HG03060 (cell line): ENCODE results near the gene ENTHD1.
"Not testable (repeated sequence)": the region's sequence is repeated elsewhere in the genome, so short reads cannot be mapped to it uniquely, and the experiment has no call there.

Experiments used
- ATAC-seq: cut with Tn5 transposase; IDR thresholded peaks from one replicate; pipeline ENCODE4 v1.9.1; 2021; ENCODE audit warnings: low read depth, moderate number of reproducible peaks; ENCODE audit not compliant: unreplicated experiment

ENTHD1 gene

DNA sequence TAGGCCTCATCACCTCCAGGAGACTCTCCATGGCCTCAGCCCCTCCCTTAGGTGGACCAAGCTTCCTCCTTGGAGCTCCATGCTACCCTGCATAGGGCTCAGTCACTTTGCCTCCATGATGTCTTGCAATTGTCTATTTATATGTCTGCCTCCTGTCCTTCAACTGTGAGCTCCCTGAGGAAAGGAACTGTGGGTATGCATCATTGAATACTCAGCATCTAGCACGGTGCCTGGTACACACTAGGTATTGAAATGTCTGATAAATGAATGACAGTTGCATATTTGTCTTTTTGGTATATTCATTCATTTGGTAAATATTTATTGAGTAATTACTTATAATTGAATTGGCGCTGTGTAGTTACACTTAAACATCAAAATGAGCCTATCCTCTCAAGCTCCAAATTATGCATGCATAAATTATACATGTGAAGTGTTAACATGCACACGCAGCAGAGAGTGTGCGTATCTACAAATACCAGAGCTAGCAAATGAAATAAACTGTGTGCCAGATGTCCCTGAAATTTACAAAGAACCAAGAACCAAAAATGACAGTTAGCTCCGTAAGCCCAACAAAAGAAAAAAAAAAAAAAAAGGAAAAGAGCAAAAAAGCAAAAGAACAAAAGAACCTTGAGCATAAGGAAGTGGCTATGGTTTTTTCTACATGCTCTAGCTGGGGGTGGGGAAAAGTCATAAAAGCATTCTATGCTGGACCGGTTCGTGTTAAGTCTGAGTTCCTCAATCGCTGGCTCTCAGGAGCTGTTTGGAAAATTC is 32.5 kb upstream of the ENTHD1 start:
- no peak for ATAC-seq

DNA sequence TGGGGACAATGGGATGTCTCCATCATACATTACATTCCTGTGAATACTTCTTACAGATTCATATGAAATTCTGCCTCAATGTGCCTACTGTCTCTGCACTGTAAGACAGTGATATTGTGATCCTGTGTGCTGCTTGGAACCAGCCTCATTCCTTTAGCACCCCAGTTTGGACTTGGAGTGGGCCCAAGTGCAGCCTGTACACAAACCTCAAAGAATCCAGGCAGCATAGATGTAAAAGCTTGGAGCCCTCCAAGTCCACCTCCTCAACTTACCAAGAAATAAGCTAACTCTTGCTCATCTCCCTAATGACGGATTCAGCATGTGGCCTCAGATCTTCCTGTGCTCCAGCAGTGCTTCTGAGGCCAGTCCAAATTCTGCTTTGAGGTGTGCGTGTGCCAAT is 31.7 kb upstream of the ENTHD1 start:
- ATAC-seq: no peak

DNA sequence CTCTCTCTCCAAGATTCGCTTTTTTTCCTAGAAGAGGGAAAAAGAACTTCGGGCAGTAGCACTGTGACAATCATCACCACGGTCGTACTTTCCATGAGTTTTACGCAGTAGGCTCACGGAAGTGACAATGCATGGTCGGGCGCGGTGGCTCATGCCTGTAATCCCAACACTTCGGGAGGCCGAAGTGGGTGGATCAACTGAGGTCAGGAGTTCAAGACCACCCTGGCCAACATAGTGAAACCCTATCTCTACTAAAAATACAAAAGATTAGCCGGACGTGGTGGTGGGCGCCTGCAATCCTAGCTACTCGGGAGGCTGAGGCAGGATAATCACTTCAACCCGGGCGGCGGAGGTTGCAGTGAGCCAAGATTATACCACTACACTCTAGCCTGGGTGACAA is 30.7 kb upstream of the ENTHD1 start:
- no peak for ATAC-seq

DNA sequence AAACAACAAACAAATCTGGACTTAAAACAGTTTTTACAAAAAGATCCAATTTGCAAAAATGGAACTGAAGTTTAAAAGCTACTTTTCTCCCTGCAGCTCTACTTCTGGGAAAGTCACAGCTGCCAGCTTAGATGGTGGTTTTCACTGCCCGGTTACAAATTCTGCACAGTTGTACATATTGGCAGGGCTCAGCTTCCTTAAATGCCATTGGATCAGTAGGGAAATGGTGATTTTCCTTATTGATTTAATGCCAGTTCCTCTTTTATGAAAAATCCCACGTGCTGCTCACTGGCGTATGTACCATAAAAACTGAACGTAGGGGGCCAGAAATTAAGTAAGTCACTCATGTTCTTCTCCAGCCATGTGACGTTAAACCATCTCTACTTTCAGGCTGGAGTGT is 30.1 kb upstream of the ENTHD1 start:
- ATAC-seq: no peak

DNA sequence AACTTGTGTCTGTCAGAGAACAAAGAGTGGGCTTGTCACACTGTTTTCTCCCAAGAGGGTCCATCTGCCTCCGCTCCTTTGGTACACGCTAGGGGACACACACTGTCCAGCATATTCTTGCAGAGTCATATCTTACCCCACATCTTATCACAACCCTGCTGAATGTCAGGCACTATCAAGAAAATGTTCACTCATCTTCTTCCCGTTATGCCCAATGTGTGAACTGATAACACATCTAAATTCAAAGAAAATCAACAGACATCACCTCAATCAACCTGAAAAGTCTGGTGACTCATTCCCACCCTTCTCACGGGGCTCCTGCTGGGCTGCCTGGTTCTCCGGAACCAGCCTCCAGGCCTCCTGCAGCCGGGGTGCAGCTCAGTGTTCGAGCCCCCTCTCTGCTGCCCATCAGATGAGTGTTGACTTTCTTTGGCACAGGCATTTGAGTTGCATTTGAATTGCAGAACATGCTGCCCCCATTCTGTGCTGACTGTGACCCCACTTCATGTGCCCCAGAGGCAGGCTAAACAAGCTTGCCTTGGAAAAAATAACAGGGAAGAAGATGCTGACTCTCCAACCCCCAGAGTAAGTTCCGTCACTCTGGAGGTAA is 26.7 kb upstream of the ENTHD1 start:
- no peak for ATAC-seq

DNA sequence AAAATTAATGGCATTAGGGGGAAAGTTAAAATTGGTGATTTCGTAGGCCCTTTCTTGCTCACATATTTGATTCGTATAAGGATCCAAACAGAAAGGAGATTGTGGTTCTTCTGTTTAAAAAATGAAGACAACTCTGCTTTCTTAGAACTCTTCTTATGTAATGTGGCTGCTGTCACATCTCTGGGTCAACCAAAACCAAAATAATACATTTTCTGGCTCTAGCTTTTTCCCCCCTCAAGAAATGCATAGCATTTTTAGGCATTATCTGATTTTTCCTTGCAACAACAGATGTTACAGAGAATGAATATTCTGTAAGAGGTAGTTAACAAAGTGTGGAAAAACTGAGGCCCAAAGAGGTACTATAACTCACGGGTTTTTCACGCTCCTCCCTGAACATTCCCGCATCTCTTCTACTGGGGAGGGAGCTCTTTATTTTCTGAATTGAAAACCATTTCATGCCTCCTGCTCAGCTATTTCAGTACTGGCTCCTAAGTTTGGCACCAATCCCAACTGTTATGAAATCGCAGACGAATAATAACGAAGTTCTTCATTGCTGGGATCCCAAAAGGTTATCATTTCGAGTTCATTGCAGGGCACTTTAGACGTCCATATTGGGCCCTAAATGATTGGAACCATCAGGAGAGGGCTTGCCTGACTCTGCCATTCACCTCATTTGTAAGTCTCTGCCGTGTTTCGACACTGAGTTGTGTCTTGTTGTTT is 24.4 kb upstream of the ENTHD1 start:
- ATAC-seq: no peak

DNA sequence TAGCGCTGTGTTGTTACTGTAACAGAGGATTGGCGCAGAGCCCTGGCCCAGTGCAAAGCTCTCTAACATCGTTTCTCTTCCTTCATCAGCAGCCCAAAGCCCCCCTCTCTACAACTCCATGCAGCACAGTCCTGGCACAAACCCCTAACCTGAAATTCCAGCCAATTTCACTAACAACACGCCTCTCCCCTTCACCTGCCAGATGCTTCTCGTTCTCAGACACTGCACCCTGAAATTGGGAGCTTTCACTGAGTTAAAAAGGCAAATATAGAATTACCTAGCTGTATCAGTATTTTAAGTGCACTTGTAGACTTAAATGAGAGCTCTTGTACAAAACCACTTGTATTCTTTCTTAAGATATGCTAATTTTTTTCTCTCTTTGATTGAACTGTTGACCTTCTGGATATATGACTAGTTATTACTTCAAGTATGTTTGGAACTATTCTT is 23.7 kb upstream of the ENTHD1 start:
- no peak for ATAC-seq

DNA sequence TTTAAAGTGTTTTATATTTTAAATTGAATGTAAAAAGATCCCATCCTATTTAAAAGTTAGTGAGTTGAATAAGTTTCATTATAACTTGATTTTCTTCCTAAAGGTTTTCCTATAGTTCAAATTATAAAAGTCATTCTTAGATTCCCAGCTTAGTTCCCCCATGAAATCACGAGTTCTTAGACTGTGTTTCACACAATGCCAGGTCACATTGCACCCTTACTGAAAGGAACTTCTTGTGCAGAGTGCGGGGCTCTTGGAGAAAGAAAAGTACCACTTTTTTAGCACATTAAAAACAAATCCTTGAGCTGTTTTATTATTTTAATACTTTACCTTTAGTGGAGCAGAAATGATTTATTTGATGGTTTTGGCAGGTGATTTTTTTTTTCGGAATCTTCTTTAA is 22.9 kb upstream of the ENTHD1 start:
- no peak for ATAC-seq

DNA sequence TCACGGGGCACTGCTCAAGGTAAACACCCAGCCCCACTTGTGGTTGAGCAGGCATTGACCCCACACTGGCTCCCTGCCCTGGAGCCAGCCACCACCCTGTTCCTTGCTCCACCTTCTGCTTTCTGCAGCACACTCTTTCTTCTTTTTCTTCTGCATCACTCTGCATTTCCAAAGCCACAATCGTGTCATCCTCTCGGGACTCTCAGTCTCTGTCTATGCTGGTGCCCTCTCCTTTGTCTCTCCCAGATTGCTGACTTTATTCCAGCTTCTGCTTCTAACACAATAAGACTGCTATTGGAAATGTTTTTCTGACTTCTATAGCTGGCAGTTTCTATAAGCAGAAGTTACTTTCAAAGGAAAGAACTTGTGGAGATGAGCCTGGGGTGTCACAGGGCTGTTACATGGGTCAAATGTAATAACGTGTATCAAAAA is 21.8 kb upstream of the ENTHD1 start:
- no peak for ATAC-seq

DNA sequence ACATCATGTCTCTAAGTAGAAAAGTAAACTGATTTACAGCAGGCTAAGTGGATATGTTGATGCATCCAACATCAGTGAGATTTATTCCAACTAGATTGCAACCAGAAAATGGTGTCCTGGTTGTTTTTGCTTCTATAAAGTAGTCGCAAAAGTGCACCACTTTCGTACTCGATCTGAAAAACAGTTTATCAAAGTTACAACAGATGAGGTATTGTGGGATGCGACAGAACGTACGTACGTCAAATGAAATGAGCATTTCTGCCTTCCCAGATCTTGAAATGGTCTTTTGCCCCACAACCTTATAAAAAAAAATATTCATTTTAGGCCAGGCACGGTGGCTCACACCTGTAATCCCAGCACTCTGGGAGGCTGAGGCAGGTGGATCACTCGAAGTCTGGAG is 21.0 kb upstream of the ENTHD1 start:
- no peak for ATAC-seq

DNA sequence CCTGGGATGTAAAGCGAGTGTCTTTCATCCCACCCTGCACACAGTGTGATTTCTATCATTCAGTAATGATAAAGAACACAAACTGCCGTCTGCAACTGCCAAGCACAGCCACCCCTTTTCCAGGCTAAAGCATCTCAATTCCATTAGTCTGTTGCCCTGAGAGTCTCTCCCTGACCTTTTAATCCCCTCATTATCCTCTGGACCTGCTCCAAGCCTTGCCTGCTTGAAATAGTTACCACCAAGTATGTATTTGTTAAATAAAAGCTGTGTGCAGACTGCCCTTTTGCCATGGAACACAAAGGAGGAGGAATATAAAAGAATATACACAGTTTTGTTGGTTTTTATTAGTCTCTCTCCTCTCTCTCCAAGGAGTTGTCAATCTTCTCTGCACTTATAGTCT is 20.3 kb upstream of the ENTHD1 start:
- no peak for ATAC-seq

DNA sequence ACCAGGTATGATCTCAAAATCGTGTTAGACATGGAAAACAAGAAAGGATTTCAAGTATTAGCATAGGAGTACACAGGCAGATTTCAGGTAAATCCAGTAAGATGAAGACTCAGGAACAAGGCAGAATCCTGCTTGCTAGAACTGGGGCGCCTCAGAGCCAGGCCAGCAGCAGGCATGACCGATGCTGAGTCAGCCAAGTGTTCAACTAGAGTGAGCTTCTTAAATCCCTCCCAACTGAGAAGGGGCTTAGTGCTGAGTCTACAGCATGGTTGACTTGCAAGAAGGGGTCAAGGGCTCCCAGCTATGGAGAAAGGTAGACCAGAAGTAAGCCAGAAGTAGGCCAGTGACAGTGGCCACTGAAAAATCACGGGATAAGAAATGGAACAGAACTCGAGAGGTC is 19.8 kb upstream of the ENTHD1 start:
- no peak for ATAC-seq

DNA sequence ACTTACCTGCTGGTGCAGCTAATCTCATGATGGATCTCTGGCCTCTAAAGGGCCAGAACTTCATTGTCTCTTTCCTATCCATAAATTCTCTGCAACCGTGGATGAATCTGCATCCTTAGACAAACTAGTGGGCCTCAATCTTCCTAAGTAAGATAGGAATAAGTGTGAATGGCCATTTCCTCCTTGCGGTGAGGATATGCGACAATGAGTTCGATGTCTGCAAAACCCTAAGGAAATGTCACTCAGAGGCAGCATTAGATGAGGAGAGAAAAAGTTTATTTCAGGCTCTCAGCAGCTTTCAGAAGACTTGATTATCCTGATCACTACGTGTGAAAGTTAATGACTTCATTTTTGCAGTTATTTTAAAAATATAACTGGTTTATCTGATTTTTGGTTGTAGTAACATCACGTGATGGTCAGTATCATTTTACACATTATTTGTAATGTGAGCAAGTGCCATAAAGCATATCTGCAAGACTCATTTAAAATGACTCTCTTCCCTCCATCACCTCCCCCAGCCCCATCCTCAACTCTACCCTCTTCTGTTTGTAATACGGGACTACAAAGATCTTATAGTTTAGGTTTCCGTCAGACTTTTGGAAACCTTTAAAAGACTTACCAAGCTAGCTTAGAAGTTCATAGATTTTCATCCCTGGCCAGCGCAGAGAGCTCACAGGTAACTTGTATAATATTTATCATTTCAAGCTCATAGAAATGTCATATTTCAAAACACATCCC is 17.5 kb upstream of the ENTHD1 start:
- no peak for ATAC-seq

DNA sequence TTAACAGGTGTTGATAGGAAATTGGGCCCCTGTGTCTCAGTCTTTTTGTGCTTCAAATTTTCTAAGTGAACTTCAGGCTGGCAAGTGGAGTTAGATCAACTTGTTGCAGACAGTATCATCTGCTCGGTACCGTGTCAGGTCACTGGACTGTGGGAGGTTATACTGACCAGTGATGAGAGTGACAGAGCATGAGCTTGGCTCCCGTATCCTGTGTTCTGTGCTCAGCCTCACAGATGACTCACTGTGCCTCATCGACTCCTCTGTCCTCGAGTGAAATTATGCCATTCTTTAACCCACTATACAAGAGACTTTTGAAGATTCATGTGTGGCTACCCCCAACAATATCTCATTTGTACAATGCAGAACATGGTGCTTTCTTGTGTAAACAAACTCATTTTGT is 15.2 kb upstream of the ENTHD1 start:
- no peak for ATAC-seq

DNA sequence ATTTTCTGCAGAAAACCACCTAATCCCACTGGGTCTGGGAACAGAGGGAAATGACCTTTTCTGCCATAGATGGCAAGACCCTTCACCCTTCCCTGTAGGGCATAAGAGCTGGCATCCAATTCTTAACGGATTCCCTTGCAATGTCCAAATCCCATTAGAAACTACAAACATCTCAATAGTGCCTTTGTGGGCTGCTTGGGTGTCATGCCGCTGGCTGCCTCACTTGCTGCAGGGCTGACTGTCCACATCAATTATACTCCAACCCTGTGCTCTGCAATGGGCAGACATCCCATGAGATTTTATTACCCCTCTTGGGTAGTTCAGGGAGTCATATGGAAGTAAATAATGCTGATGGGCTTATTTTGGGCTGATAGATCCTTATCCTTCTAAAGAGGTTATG is 14.6 kb upstream of the ENTHD1 start:
- no peak for ATAC-seq

DNA sequence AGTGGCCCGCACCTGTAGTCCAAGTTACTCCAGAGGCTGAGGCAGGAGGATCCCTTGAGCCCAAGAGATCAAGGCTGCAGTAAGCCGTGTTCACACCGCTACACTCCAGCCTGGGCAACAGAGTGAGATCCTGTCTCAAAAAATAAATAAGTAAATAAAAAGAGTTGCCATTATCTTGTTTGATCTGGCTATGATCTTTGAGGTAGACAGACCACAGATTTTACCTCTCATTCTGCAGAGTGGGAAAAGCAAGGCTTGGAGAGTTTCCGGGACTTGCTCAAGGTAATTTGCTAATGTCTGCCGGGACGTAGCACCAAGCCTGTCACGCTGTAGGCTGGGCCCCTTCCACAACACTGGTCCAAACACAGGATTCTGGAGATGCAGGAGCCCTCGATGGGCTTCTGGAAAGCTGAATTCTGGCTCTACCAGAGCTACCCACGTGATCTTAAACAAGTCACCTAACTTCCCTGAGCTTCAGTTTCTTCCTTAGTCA is 14.1 kb upstream of the ENTHD1 start:
- ATAC-seq: no peak

DNA sequence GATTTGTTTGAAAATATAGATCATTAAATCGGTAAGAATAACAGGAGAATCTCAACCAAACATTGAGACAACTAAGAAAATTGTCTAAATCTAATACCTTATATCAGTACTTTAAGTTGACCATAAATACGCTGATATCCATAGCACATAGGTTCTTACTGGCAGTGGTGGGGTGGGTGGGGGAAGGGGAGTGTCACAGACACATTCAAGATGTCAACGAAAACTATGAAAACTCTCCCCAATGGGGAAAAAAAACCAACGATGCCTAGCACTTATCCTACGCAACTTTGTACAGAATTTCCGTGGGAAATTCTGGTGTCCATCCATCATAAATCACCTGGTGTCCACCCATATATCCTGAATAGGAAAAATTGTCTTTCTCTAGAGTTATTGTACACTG is 13.5 kb upstream of the ENTHD1 start:
- ATAC-seq: no peak

DNA sequence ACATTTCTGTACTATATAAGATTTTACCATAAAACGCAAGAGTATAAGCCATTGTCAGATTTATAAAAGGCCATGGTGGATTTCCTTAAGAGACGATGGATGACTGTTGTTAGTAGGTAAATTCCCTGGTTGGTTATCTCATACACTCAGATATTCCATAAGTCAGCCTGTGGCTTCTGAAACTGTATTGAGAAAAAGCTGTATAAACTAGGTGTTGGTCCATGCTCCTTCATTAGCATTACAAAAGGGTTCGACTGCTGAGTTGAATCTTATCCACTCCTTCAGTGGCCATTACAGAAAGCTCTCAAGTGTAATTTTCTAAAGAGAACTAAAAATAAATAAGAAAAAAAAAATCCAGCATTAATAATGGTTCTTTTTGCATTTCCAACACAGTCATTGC is 12.6 kb upstream of the ENTHD1 start:
- no peak for ATAC-seq

DNA sequence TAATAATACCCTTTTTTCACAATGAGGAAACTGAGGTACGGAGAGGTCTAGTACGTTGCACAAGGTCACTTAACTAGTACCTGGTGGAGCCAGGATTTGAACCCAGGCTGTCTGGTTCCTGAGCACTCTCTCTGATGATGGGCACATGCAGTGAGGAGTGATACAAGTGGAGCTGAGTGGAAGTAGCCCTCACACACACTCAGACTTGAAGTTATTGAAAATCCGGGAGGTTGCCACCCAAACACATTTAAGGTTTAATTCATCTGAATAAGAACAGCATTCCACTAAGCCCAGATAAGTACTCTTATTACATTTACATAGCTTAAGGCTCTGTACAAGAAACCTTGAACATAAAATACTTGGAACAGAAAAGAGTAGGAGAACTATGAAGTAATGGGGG is 12.1 kb upstream of the ENTHD1 start:
- no peak for ATAC-seq

DNA sequence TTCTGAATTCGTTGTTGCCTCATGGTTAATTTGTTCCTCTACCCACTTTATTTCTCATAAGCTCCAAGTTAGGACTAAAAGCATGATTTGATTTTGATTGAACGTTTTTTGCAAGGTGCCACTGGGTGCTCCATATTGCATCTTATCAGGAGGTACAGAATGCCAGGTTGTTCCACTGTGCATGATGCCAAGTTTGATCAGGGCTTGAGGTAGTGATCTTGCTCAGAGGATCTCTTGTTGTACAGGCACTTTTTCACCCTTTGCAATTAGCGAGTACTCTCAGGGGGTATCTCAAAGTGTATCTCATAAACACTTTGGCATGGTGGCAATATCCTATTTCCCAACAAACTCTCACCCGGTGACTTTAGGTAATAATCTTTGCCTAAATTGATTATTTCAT is 11.3 kb upstream of the ENTHD1 start:
- no peak for ATAC-seq

DNA sequence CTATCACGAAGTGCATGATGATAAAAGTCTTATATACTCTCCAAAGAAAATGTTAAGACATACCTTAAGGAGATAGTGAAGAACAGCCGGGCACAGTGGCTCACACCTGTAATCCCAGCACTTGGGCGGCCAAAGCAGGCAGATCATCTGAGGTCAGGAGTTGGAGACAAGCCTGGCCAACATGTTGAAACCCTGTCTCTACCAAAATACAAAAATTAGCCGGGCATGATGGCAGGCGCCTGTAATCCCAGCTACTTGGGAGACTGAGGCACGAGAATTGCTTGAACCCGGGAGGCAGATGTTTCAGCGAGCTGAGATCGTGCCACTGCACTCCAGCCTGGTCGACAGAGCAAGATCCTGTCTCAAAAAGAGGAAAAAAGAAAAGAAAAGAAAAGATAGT is 10.5 kb upstream of the ENTHD1 start:
- not testable (repeated sequence) for ATAC-seq
